ENCODE data around the gene NRSN1.

DNA sequence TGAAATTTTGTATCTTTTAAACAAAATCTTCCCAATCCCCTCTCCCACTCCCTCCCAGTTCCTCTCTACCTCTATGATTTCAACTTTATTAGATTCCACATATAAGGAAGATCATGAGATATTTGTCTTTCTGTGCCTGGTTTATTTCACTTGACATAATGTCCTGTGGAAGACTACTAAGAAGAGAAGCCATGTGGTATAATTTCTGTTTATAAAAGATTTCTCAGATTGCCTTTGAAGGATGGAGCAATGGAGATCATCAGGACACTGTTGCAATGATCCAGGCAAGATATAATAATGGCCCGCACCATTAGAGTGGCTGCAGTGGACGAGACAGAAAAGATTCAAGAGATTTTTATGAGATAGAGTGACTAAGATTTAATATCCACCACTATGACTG lies 13.1 kb downstream of the NRSN1 start:
- TF ChIP-seq POLR2A (IDR thresholded peaks at IDR 0.05; ENCODE audit: low read length) (no peak), GATA1 (IDR thresholded peaks at IDR 0.05; ENCODE audit: low read depth, low read length) (no peak)
